ENCODE results near the gene PPP1R12C.

- TF ChIP-seq CTCF (IDR thresholded peaks at IDR 0.05) (no peak), ZFX (IDR thresholded peaks at IDR 0.05; ENCODE audit: borderline replicate concordance) (no peak)
These were observed 24.3 kb upstream of the PPP1R12C start for GRCh38 chr19:55141696-55142095.
